PC-3 (cell line): ENCODE results near the gene BOLA3.

ENCODE experiments used
- EZH2 ChIP-seq: fragments of 300-600 bp; sonication (generic); IDR thresholded peaks from one replicate; pipeline ENCODE4 v1.6.1; 2017; ENCODE audit warnings: antibody characterized with exemption, mild to moderate bottlenecking, low read length; ENCODE audit not compliant: unreplicated experiment
- EZH2phosphoT487 ChIP-seq: fragments of 300-600 bp; sonication (generic); IDR thresholded peaks from 2 replicates; pipeline ENCODE4 v1.6.1; 2018; ENCODE audit warnings: mild to moderate bottlenecking, antibody characterized with exemption, low read length, borderline replicate concordance
- TF ChIP-seq, protein P1 (sequence below): fragments of 300-600 bp; sonication (generic); conservative IDR thresholded peaks from 2 replicates; pipeline ENCODE4 v1.5.1; 2017; ENCODE audit warnings: antibody characterized with exemption, low read depth, mild to moderate bottlenecking, low read length

DNA sequence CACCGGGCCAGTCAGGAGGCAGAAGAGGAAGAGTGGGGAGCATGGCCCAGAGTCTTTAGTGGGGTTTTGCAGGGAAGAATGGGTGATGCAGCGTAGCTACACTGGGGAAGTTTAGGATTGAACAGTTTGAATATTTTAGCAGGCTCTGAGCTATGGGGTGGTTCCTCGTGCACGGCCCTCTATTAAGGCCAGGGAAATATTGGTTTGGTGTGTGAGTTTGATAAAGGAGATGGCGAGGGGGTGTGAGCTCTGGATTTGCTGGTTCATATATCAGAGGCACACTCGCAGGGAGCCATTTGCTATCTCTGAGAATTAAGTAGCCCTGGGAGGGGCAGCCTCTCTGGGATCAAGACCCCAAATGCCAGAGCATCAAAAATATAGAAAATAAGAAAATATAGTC, 50.1 kb downstream of the BOLA3 start:
- TF ChIP-seq, protein P1, sequence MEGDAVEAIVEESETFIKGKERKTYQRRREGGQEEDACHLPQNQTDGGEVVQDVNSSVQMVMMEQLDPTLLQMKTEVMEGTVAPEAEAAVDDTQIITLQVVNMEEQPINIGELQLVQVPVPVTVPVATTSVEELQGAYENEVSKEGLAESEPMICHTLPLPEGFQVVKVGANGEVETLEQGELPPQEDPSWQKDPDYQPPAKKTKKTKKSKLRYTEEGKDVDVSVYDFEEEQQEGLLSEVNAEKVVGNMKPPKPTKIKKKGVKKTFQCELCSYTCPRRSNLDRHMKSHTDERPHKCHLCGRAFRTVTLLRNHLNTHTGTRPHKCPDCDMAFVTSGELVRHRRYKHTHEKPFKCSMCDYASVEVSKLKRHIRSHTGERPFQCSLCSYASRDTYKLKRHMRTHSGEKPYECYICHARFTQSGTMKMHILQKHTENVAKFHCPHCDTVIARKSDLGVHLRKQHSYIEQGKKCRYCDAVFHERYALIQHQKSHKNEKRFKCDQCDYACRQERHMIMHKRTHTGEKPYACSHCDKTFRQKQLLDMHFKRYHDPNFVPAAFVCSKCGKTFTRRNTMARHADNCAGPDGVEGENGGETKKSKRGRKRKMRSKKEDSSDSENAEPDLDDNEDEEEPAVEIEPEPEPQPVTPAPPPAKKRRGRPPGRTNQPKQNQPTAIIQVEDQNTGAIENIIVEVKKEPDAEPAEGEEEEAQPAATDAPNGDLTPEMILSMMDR: no peak
- TF ChIP-seq EZH2 (no peak), EZH2phosphoT487 (no peak)
